Muscle layer of duodenum (tissue), 2 donors: ENCODE measurements around the gene ASIC3.
"Not testable (repeated sequence)": the region's sequence is repeated elsewhere in the genome, so short reads cannot be mapped to it uniquely, and the experiment has no call there.

ENCODE experiments used
- H3K27ac ChIP-seq: one replicate; pipeline ENCODE4 v1.7.0; 2013; ENCODE audit warnings: mild to moderate bottlenecking, low read length
- H3K27me3 ChIP-seq: one replicate; pipeline ENCODE4 v1.7.0; 2013; ENCODE audit warnings: low read depth, mild to moderate bottlenecking, control low read depth, low read length
- H3K36me3 ChIP-seq, 2 donors: one replicate each; pipeline ENCODE4 v1.7.0; 2013; ENCODE audit warnings: low read length in 2 of 2, control low read depth in 1 of 2, mild to moderate bottlenecking in 1 of 2; ENCODE audit not compliant: insufficient read depth in 2 of 2, control insufficient read depth in 1 of 2
- H3K4me1 ChIP-seq, 2 donors: one replicate each; pipeline ENCODE4 v1.7.0; 2013; ENCODE audit warnings: low read length in 2 of 2, mild to moderate bottlenecking in 2 of 2, control low read depth in 1 of 2, moderate library complexity in 1 of 2; ENCODE audit not compliant: insufficient read depth in 2 of 2, control insufficient read depth in 1 of 2
- H3K4me3 ChIP-seq, 2 donors: one replicate each; pipeline ENCODE4 v1.7.0; 2013; ENCODE audit warnings: low read length in 2 of 2, low read depth in 1 of 2, mild to moderate bottlenecking in 1 of 2
- H3K9me3 ChIP-seq, 2 donors: one replicate each; pipeline ENCODE4 v1.7.0; 2013; ENCODE audit warnings: low read length in 2 of 2, control low read depth in 1 of 2, mild to moderate bottlenecking in 1 of 2; ENCODE audit not compliant: control insufficient read depth in 1 of 2
- donor health status: healthy.

ASIC3 gene

GRCh38 chr7:151035026-151035717, 13.2 kb upstream of the ASIC3 start:
- no peaks in the 10 kb centered on the region for H3K27me3 ChIP-seq
- peaks cover 8 to 14% of the 10 kb centered on the region in 2 donors for H3K4me1 ChIP-seq
- no peak overlapping the region for H3K27ac ChIP-seq
- H3K9me3 ChIP-seq: no peaks in the 10 kb centered on the region
- no peak overlapping the region for H3K4me3 ChIP-seq
- peaks cover 31 to 53% of the 10 kb centered on the region in 2 donors for H3K36me3 ChIP-seq

- Histone ChIP-seq H3K4me1 (peaks cover 8 to 14% of the 10 kb centered on the region in 2 donors), H3K4me3 (no peak overlapping the region), H3K36me3 (peaks cover 31 to 56% of the 10 kb centered on the region in 2 donors), H3K9me3 (no peaks in the 10 kb centered on the region), H3K27ac (no peak overlapping the region), H3K27me3 (no peaks in the 10 kb centered on the region)
Measured at GRCh38 chr7:151035902-151036301, 12.4 kb upstream of the ASIC3 start.

GRCh38 chr7:151038951-151039849, 9.1 kb upstream of the ASIC3 start:
- Histone ChIP-seq H3K36me3 (peaks cover 26 to 72% of the 10 kb centered on the region in 2 donors), H3K9me3 (no peaks in the 10 kb centered on the region), H3K4me3 (no peak overlapping the region), H3K27ac (no peak overlapping the region), H3K27me3 (no peaks in the 10 kb centered on the region), H3K4me1 (peaks cover 8 to 14% of the 10 kb centered on the region in 2 donors)

- H3K4me3 ChIP-seq: no peak overlapping the region
- peaks cover 20 to 72% of the 10 kb centered on the region in 2 donors for H3K36me3 ChIP-seq
- H3K27me3 ChIP-seq: no peaks in the 10 kb centered on the region
- no peak overlapping the region for H3K27ac ChIP-seq
- no peaks in the 10 kb centered on the region for H3K9me3 ChIP-seq
- peaks cover 8 to 14% of the 10 kb centered on the region in 2 donors for H3K4me1 ChIP-seq
Measured at GRCh38 chr7:151039850-151040548, 8.3 kb upstream of the ASIC3 start.

- Histone ChIP-seq H3K27me3 (no peaks in the 10 kb centered on the region), H3K4me1 (peaks cover 8 to 14% of the 10 kb centered on the region in 2 donors), H3K9me3 (no peaks in the 10 kb centered on the region), H3K36me3 (peaks cover 12 to 72% of the 10 kb centered on the region in 2 donors), H3K27ac (no peak overlapping the region), H3K4me3 (no peak overlapping the region)
Measured at GRCh38 chr7:151040616-151041375, 7.5 kb upstream of the ASIC3 start.

- not testable (repeated sequence) for H3K9me3 ChIP-seq, H3K27ac ChIP-seq, H3K4me3 ChIP-seq, H3K27me3 ChIP-seq
- Histone ChIP-seq H3K36me3 (peaks cover 0 to 58% of the 10 kb centered on the region in 2 donors), H3K4me1 (peaks cover 8 to 24% of the 10 kb centered on the region in 2 donors)
Measured at GRCh38 chr7:151043449-151043848, 4.9 kb upstream of the ASIC3 start.

- H3K36me3 ChIP-seq: peaks cover 0 to 54% of the 10 kb centered on the region in 2 donors
- H3K27ac ChIP-seq: no peak overlapping the region
- peaks cover 6 to 19% of the 10 kb centered on the region in 2 donors for H3K4me1 ChIP-seq
- H3K9me3 ChIP-seq: no peaks in the 10 kb centered on the region
- H3K27me3 ChIP-seq: no peaks in the 10 kb centered on the region
- no peak overlapping the region for H3K4me3 ChIP-seq
Measured at GRCh38 chr7:151043959-151044358, 4.4 kb upstream of the ASIC3 start.

GRCh38 chr7:151045262-151045661, 3.1 kb upstream of the ASIC3 start:
- peaks cover 0 to 54% of the 10 kb centered on the region in 2 donors for H3K36me3 ChIP-seq
- H3K9me3 ChIP-seq: no peaks in the 10 kb centered on the region
- no peak overlapping the region for H3K27ac ChIP-seq
- peaks cover under 1% of the 10 kb centered on the region for H3K27me3 ChIP-seq
- H3K4me3 ChIP-seq: no peak overlapping the region
- H3K4me1 ChIP-seq: peaks cover 0 to 10% of the 10 kb centered on the region in 2 donors

GRCh38 chr7:151045967-151046366, 2.4 kb upstream of the ASIC3 start:
- H3K27ac ChIP-seq: no peak overlapping the region
- H3K4me3 ChIP-seq: no peak overlapping the region
- H3K36me3 ChIP-seq: peaks cover 0 to 50% of the 10 kb centered on the region in 2 donors
- H3K27me3 ChIP-seq: peaks cover 6% of the 10 kb centered on the region
- no peaks in the 10 kb centered on the region for H3K9me3 ChIP-seq
- peaks cover 0 to 15% of the 10 kb centered on the region in 2 donors for H3K4me1 ChIP-seq

- Histone ChIP-seq H3K36me3 (peaks cover 0 to 42% of the 10 kb centered on the region in 2 donors), H3K27me3 (peaks cover 6% of the 10 kb centered on the region), H3K4me3 (no peak overlapping the region), H3K27ac (no peak overlapping the region), H3K9me3 (no peaks in the 10 kb centered on the region), H3K4me1 (peaks cover 0 to 19% of the 10 kb centered on the region in 2 donors)
Measured at GRCh38 chr7:151046603-151047573, 1.4 kb upstream of the ASIC3 start.
